Measurements from ENCODE around the gene SORBS1.

The SORBS1 gene

GRCh38 chr10:95399183-95399582 lies 162.0 kb downstream of the SORBS1 start:
- H3K36me3 ChIP-seq (ENCODE audit: control insufficient read depth in 1 of 2, insufficient read depth in 2 of 2, low read length in 2 of 2), result peaks cover 5 to 12% of the 10 kb centered on the region in 2 donors
- no peaks in the 10 kb centered on the region for H3K9me3 ChIP-seq (ENCODE audit: control insufficient read depth in 1 of 2, low read length in 2 of 2)
- H3K4me1 ChIP-seq (ENCODE audit: control insufficient read depth in 1 of 2, insufficient read depth in 2 of 2, low read length in 2 of 2), result no peaks in the 10 kb centered on the region
- H3K4me3 ChIP-seq (ENCODE audit: low read depth in 1 of 2, low read length in 2 of 2), result no peak overlapping the region
- H3K27ac ChIP-seq (ENCODE audit: low read depth, low read length), result no peak overlapping the region
- H3K27me3 ChIP-seq (ENCODE audit: control insufficient read depth in 1 of 2, insufficient read depth in 2 of 2, low read length in 2 of 2), result no peaks in the 10 kb centered on the region
- H3K9ac ChIP-seq (ENCODE audit: low read depth in 1 of 2, low read length in 2 of 2), result no peak overlapping the region

GRCh38 chr10:95397747-95398146 lies 163.4 kb downstream of the SORBS1 start:
- Histone ChIP-seq H3K9me3 (ENCODE audit: control insufficient read depth in 1 of 2, low read length in 2 of 2) (no peaks in the 10 kb centered on the region), H3K27ac (ENCODE audit: low read depth, low read length) (no peak overlapping the region), H3K4me3 (ENCODE audit: low read depth in 1 of 2, low read length in 2 of 2) (no peak overlapping the region), H3K9ac (ENCODE audit: low read depth in 1 of 2, low read length in 2 of 2) (no peak overlapping the region), H3K36me3 (ENCODE audit: control insufficient read depth in 1 of 2, insufficient read depth in 2 of 2, low read length in 2 of 2) (peaks cover 5 to 12% of the 10 kb centered on the region in 2 donors), H3K27me3 (ENCODE audit: control insufficient read depth in 1 of 2, insufficient read depth in 2 of 2, low read length in 2 of 2) (no peaks in the 10 kb centered on the region), H3K4me1 (ENCODE audit: control insufficient read depth in 1 of 2, insufficient read depth in 2 of 2, low read length in 2 of 2) (no peaks in the 10 kb centered on the region)

GRCh38 chr10:95395947-95396449 lies 165.2 kb downstream of the SORBS1 start:
- H3K4me3 ChIP-seq (ENCODE audit: low read depth in 1 of 2, low read length in 2 of 2), result no peak overlapping the region
- H3K9me3 ChIP-seq (ENCODE audit: control insufficient read depth in 1 of 2, low read length in 2 of 2), result no peaks in the 10 kb centered on the region
- peaks cover 5 to 12% of the 10 kb centered on the region in 2 donors for H3K36me3 ChIP-seq (ENCODE audit: control insufficient read depth in 1 of 2, insufficient read depth in 2 of 2, low read length in 2 of 2)
- no peaks in the 10 kb centered on the region for H3K27me3 ChIP-seq (ENCODE audit: control insufficient read depth in 1 of 2, insufficient read depth in 2 of 2, low read length in 2 of 2)
- no peak overlapping the region for H3K9ac ChIP-seq (ENCODE audit: low read depth in 1 of 2, low read length in 2 of 2)
- H3K27ac ChIP-seq (ENCODE audit: low read depth, low read length), result no peak overlapping the region
- H3K4me1 ChIP-seq (ENCODE audit: control insufficient read depth in 1 of 2, insufficient read depth in 2 of 2, low read length in 2 of 2), result no peaks in the 10 kb centered on the region

GRCh38 chr10:95394161-95394880 lies 166.8 kb downstream of the SORBS1 start:
- peaks cover 5 to 12% of the 10 kb centered on the region in 2 donors for H3K36me3 ChIP-seq (ENCODE audit: control insufficient read depth in 1 of 2, insufficient read depth in 2 of 2, low read length in 2 of 2)
- no peaks in the 10 kb centered on the region for H3K4me1 ChIP-seq (ENCODE audit: control insufficient read depth in 1 of 2, insufficient read depth in 2 of 2, low read length in 2 of 2)
- no peak overlapping the region for H3K4me3 ChIP-seq (ENCODE audit: low read depth in 1 of 2, low read length in 2 of 2)
- H3K27me3 ChIP-seq (ENCODE audit: control insufficient read depth in 1 of 2, insufficient read depth in 2 of 2, low read length in 2 of 2), result no peaks in the 10 kb centered on the region
- H3K9ac ChIP-seq (ENCODE audit: low read depth in 1 of 2, low read length in 2 of 2), result no peak overlapping the region
- H3K9me3 ChIP-seq (ENCODE audit: control insufficient read depth in 1 of 2, low read length in 2 of 2), result no peaks in the 10 kb centered on the region
- no peak overlapping the region for H3K27ac ChIP-seq (ENCODE audit: low read depth, low read length)

GRCh38 chr10:95392681-95393164 lies 168.4 kb downstream of the SORBS1 start:
- H3K4me1 ChIP-seq (ENCODE audit: control insufficient read depth in 1 of 2, insufficient read depth in 2 of 2, low read length in 2 of 2), result peaks cover 0 to 6% of the 10 kb centered on the region in 2 donors
- no peaks in the 10 kb centered on the region for H3K9me3 ChIP-seq (ENCODE audit: control insufficient read depth in 1 of 2, low read length in 2 of 2)
- H3K27me3 ChIP-seq (ENCODE audit: control insufficient read depth in 1 of 2, insufficient read depth in 2 of 2, low read length in 2 of 2), result no peaks in the 10 kb centered on the region
- H3K27ac ChIP-seq (ENCODE audit: low read depth, low read length), result no peak overlapping the region
- no peak overlapping the region for H3K9ac ChIP-seq (ENCODE audit: low read depth in 1 of 2, low read length in 2 of 2)
- peaks cover 0 to 7% of the 10 kb centered on the region in 2 donors for H3K36me3 ChIP-seq (ENCODE audit: control insufficient read depth in 1 of 2, insufficient read depth in 2 of 2, low read length in 2 of 2)
- H3K4me3 ChIP-seq (ENCODE audit: low read depth in 1 of 2, low read length in 2 of 2), result no peak overlapping the region

GRCh38 chr10:95392217-95392584 lies 169.0 kb downstream of the SORBS1 start:
- H3K4me3 ChIP-seq (ENCODE audit: low read depth in 1 of 2, low read length in 2 of 2), result no peak overlapping the region
- H3K27ac ChIP-seq (ENCODE audit: low read depth, low read length), result no peak overlapping the region
- no peaks in the 10 kb centered on the region for H3K9me3 ChIP-seq (ENCODE audit: control insufficient read depth in 1 of 2, low read length in 2 of 2)
- peaks cover 0 to 7% of the 10 kb centered on the region in 2 donors for H3K36me3 ChIP-seq (ENCODE audit: control insufficient read depth in 1 of 2, insufficient read depth in 2 of 2, low read length in 2 of 2)
- H3K27me3 ChIP-seq (ENCODE audit: control insufficient read depth in 1 of 2, insufficient read depth in 2 of 2, low read length in 2 of 2), result no peaks in the 10 kb centered on the region
- no peak overlapping the region for H3K9ac ChIP-seq (ENCODE audit: low read depth in 1 of 2, low read length in 2 of 2)
- peaks cover 0 to 6% of the 10 kb centered on the region in 2 donors for H3K4me1 ChIP-seq (ENCODE audit: control insufficient read depth in 1 of 2, insufficient read depth in 2 of 2, low read length in 2 of 2)

- Histone ChIP-seq H3K27me3 (ENCODE audit: control insufficient read depth in 1 of 2, insufficient read depth in 2 of 2, low read length in 2 of 2) (no peaks in the 10 kb centered on the region), H3K9me3 (ENCODE audit: control insufficient read depth in 1 of 2, low read length in 2 of 2) (no peaks in the 10 kb centered on the region), H3K4me1 (ENCODE audit: control insufficient read depth in 1 of 2, insufficient read depth in 2 of 2, low read length in 2 of 2) (peaks cover 0 to 6% of the 10 kb centered on the region in 2 donors), H3K9ac (ENCODE audit: low read depth in 1 of 2, low read length in 2 of 2) (no peak overlapping the region), H3K36me3 (ENCODE audit: control insufficient read depth in 1 of 2, insufficient read depth in 2 of 2, low read length in 2 of 2) (peaks cover 0 to 3% of the 10 kb centered on the region in 2 donors), H3K27ac (ENCODE audit: low read depth, low read length) (no peak overlapping the region), H3K4me3 (ENCODE audit: low read depth in 1 of 2, low read length in 2 of 2) (no peak overlapping the region)
Observed at GRCh38 chr10:95391581-95392216, 169.5 kb downstream of the SORBS1 start.

GRCh38 chr10:95391164-95391563 lies 170.0 kb downstream of the SORBS1 start:
- H3K9ac ChIP-seq (ENCODE audit: low read depth in 1 of 2, low read length in 2 of 2), result no peak overlapping the region
- no peaks in the 10 kb centered on the region for H3K27me3 ChIP-seq (ENCODE audit: control insufficient read depth in 1 of 2, insufficient read depth in 2 of 2, low read length in 2 of 2)
- H3K27ac ChIP-seq (ENCODE audit: low read depth, low read length), result no peak overlapping the region
- H3K4me3 ChIP-seq (ENCODE audit: low read depth in 1 of 2, low read length in 2 of 2), result no peak overlapping the region
- H3K4me1 ChIP-seq (ENCODE audit: control insufficient read depth in 1 of 2, insufficient read depth in 2 of 2, low read length in 2 of 2), result peaks cover 0 to 6% of the 10 kb centered on the region in 2 donors
- no peaks in the 10 kb centered on the region for H3K9me3 ChIP-seq (ENCODE audit: control insufficient read depth in 1 of 2, low read length in 2 of 2)
- H3K36me3 ChIP-seq (ENCODE audit: control insufficient read depth in 1 of 2, insufficient read depth in 2 of 2, low read length in 2 of 2), result peaks cover 0 to 3% of the 10 kb centered on the region in 2 donors

- Histone ChIP-seq H3K9me3 (ENCODE audit: control insufficient read depth in 1 of 2, low read length in 2 of 2) (no peaks in the 10 kb centered on the region), H3K4me3 (ENCODE audit: low read depth in 1 of 2, low read length in 2 of 2) (no peak overlapping the region), H3K36me3 (ENCODE audit: control insufficient read depth in 1 of 2, insufficient read depth in 2 of 2, low read length in 2 of 2) (no peaks in the 10 kb centered on the region), H3K4me1 (ENCODE audit: control insufficient read depth in 1 of 2, insufficient read depth in 2 of 2, low read length in 2 of 2) (peaks cover 0 to 6% of the 10 kb centered on the region in 2 donors), H3K9ac (ENCODE audit: low read depth in 1 of 2, low read length in 2 of 2) (no peak overlapping the region), H3K27me3 (ENCODE audit: control insufficient read depth in 1 of 2, insufficient read depth in 2 of 2, low read length in 2 of 2) (no peaks in the 10 kb centered on the region), H3K27ac (ENCODE audit: low read depth, low read length) (no peak overlapping the region)
Observed at GRCh38 chr10:95389982-95390381, 171.2 kb downstream of the SORBS1 start.

- Histone ChIP-seq H3K36me3 (ENCODE audit: control insufficient read depth in 1 of 2, insufficient read depth in 2 of 2, low read length in 2 of 2) (no peaks in the 10 kb centered on the region), H3K9ac (ENCODE audit: low read depth in 1 of 2, low read length in 2 of 2) (no peak overlapping the region), H3K27ac (ENCODE audit: low read depth, low read length) (no peak overlapping the region), H3K4me3 (ENCODE audit: low read depth in 1 of 2, low read length in 2 of 2) (no peak overlapping the region), H3K9me3 (ENCODE audit: control insufficient read depth in 1 of 2, low read length in 2 of 2) (no peaks in the 10 kb centered on the region), H3K4me1 (ENCODE audit: control insufficient read depth in 1 of 2, insufficient read depth in 2 of 2, low read length in 2 of 2) (peaks cover 0 to 6% of the 10 kb centered on the region in 2 donors), H3K27me3 (ENCODE audit: control insufficient read depth in 1 of 2, insufficient read depth in 2 of 2, low read length in 2 of 2) (no peaks in the 10 kb centered on the region)
Observed at GRCh38 chr10:95389176-95389575, 172.0 kb downstream of the SORBS1 start.
